GDM1 (cell line): ENCODE results near the gene NME7.
"Not testable (repeated sequence)": the region's sequence is repeated elsewhere in the genome, so short reads cannot be mapped to it uniquely, and the experiment has no call there.

Source experiments
- DNase-seq: peaks from one replicate; lab custom pipeline; 2025; lab: John Stamatoyannopoulos, UW

NME7 gene

GRCh38 chr1:169340882-169341281 lies 26.7 kb downstream of the NME7 start:
- DNase-seq = no peak

GRCh38 chr1:169339773-169340172 lies 27.8 kb downstream of the NME7 start:
- no peak for DNase-seq

GRCh38 chr1:169338617-169339016 lies 29.0 kb downstream of the NME7 start:
- no peak for DNase-seq

DNA sequence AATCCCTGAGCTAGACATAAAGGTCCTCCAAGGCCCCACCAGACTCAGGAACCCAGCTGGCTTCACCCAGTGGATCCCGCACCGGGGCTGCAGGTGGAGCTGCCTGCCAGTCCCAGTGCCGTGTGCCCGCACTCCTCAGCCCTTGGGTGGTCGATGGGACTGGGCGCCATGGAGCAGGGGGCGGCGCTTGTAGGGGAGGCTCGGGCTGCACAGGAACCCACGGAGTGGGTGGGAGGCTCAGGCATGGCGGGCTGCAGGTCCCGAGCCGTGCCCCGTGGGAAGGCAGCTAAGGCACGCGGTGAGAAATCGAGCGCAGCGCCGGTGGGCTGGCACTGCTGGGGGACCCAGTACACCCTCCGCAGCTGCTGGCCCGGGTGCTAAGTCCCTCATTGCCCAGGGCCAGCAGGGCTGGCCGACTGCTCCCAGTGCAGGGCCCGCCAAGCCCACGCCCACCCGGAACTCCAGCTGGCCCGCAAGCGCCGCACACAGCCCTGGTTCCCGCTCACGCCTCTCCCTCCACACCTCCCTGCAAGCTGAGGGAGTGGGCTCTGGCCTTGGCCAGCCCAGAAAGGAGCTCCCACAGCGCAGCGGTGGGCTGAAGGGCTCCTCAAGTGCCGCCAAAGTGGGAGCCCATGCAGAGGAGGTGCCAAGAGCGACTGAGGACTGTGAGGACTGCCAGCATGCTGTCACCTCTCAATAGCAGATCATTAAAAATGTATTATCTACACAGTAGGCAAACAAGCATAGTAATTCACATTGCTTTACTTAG lies 30.5 kb downstream of the NME7 start:
- DNase-seq = not testable (repeated sequence)

DNA sequence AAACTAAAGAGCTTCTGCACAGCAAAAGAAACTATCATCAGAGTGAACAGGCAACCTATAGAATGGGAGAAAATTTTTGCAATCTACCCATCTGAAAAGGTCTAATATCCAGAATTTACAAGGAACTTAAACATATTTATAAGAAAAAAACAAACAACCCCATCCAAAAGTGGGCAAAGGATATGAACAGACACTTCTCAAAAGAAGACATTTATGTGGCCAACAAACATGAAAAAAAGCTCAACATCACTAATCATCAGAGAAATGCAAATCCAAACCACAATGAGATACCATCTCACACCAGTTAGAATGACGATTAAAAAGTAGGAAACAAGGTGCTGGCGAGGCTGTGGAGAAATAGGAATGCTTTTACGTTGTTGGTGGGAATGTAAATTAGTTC lies 32.9 kb downstream of the NME7 start:
- not testable (repeated sequence) for DNase-seq

DNA sequence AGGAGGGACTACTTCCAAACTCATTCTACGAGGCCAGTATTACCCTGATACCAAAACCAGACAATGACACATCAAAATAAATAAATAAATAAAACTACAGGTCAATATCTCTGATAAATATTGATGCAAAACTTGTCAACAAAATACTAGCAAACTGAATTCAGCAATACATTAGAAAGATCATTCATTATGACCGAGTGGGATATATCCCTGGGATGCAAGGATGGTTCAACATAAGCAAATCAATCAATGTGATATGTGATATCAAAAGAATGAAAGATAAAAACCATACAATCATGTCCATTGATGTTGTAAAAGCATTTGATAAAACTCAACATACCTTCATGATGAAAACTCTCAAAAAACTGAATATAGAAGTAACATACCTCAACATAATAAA lies 36.7 kb downstream of the NME7 start:
- DNase-seq = no peak

DNA sequence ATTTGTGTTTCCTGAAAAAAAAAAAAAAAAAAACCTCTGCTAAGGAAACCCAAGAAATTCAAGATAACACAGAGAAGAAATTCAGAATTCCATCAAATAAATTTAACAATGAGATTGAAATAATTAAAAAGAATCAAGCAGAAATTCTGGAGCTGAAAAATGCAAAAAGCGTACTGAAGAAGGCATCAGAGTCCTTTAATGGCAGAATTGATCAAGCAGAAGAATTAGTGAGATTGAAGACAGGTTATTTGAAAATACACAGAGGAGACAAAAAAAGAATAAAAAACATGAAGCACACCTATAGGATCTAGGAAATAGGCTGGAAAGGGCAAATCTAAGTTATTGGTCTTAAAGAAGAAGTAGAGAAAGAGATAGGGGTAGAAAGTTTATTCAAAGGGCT lies 38.2 kb downstream of the NME7 start:
- no peak for DNase-seq

- DNase-seq = no peak
These were observed 39.7 kb downstream of the NME7 start for GRCh38 chr1:169327875-169328274.

DNA sequence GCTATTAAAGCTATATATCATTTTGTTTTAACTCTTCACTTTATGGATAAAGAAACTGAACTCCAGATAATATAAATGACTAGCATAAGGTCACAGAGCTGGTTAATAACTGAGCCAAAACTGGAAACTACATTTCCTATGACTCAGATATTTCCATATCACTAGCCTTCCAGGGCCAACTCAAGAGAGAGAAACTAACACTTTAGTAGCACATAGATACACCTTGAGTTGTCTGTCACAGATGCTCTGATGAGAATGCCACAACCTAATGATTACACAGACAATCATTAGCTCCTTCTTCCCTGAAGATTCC lies 40.7 kb downstream of the NME7 start:
- no peak for DNase-seq

- DNase-seq = no peak
These were observed 41.2 kb downstream of the NME7 start for GRCh38 chr1:169326261-169326955.

DNA sequence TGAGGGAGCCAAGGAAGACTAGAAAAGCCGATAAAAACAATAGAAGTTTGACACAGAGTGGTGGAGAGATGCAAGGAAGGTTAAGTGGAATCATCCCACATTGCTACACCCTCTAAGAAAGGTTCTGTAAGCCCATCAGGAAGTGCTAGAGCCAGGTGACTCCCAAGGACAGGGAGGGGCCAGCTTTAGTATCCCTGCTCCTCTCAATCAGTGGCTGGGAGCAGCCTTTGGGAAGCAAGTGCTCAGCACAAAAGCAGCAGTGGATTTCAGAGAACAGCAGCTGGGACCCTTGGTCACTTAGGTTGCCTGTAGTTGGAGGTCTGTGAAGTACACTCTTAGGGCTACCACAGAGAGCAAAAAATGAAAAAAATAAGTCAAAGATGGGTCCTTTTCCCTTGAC lies 42.5 kb downstream of the NME7 start:
- DNase-seq = no peak

DNA sequence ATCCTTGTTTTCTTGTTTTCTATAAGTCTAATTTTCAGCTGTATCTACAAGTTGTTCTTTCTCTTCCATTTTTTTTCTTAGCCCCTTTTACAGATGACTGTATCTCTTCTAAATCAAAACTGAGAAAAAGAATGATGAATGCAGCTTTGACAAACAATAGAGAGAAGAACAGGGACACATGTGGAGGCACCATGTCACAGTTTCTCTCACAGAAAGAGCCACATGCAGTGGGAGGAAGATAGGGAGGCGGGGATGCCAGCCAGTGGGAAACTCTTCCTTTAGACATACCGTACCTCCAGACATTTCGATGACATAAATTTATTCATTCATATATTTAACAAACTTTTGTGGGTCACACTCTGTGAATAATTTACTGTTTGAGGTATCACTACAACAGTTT lies 45.5 kb downstream of the NME7 start:
- DNase-seq = no peak

DNA sequence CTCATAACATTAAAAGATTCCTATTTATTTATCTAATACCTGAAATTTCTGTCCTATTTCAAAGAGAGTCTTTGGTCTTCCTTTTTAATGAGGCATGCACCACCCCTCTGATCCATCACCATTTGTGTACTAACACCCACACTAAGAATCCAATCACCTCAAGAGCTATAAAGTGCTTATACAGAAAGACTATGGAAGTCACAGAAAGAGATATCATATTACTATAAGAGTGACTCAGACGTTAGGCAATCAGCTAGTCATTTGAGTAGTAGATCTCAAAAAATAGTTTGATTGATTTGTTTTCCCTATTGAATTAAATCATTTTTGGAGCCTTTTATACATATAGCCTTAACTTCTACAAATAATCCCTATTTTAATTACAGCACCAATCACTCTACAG lies 46.1 kb downstream of the NME7 start:
- DNase-seq = no peak

GRCh38 chr1:169318536-169319244 lies 48.9 kb downstream of the NME7 start:
- no peak for DNase-seq

- DNase-seq = no peak
These were observed 51.0 kb downstream of the NME7 start for GRCh38 chr1:169316556-169316955.

GRCh38 chr1:169312084-169312954 lies 55.3 kb downstream of the NME7 start:
- peak; percentile 38 for DNase-seq

DNA sequence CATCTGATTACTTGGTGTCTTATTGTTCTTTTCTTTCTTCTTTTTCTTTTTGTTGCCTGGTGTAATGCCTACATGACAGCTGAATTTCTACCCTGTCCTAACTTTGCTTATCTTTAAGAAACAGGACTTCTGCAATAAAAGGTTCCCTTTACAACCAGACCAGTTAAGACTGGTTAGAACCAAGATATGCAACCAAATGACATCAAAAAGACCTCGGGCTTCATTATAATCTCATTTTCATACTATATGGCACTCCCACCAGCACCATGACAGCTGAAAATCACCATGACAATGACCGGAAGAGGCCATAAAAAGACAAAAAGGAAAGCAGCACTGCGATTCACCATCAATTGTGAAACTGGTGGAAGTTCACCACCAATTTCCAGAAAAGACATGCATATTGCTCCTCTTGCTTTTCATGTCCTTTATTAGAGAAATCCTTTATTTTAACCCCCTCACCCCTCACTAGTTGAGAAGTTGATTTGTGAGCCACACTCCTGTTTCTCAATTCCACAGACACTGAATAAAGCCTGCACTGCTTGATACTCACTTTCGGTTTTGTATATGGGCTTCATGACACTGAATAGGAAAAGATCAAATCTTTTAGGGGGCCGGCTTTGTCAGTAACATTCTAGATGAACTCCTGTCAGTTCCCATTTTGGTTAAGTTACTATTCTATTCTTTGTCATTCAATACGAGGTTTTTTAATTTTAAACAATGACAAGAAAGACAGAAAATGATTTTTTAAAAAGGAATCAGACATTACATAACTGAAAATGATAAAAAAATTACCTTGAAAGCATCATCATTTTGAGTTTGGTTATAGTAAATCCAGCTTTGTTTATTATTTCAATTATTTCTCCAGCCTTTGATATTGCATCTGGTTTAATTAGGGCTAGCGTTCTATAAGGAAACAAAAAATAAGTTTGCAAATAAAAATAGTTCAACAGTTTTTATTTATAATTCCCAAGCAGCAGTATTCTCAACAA lies 58.1 kb downstream of the NME7 start:
- peak; percentile 46 for DNase-seq

GRCh38 chr1:169308313-169309039 lies 59.1 kb downstream of the NME7 start:
- no peak for DNase-seq

DNA sequence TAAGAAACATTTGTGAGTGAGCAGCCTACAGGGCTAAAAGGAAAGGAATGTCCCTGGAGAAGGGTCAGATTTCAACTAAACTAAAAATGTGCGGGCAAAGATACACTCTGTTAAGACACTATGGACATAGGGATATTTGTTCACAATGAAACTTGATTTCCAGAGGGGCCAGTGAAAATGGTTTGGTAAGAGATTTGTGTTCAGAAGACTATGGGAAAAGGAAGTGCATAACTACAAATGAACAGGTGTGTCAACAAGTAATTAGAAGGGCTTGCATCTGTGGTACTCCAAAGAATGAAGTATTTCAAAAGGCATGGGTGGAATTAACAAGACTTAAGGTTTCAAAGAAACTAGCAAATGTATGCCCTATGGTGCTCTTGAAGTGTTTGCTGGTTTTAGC lies 60.4 kb downstream of the NME7 start:
- DNase-seq = no peak

DNA sequence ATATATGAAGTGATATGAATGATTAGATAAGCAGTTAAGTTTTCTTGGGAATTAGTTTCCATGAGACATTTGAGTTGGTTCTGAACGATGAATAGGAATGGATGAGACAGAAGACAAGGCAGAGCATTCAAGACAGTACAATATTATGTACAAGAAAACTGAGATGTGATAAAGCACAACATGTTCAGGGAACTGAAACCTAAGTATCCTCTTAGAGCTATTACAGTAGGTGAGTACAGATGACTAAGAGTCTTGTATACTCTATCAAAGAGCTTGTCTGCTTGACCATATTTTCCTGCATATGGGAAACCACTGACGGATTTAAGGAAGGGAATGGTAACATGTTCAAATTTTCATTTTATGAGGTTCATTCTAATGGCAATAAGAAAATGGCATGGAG lies 61.6 kb downstream of the NME7 start:
- DNase-seq = no peak
